Renal pelvis (tissue), 4 donors: ENCODE measurements around the gene IFTAP. TPM values are rescaled to one million over a fixed set of nuclear protein-coding genes. Genes with fewer than 3 reads are reported as not detected.

ENCODE experiments used
- DNase-seq: peaks from one replicate; pipeline ENCODE4 v3.0.0-alpha.2; 2013
- polyA plus RNA-seq, 3 donors: library from polyadenylated mRNA; unstranded; fragments of 120-200 nt; gene quantifications; one replicate each; pipeline ENCODE4 v1.2.1, GENCODE V29; 2013; ENCODE audit not compliant: insufficient read length in 3 of 3

The IFTAP gene
- polyA plus RNA-seq, 3 donors, result 43.4 to 53.4 (median 44.7) TPM

GRCh38 chr11:36695571-36695970, 101.3 kb downstream of the IFTAP start:
- DNase-seq, result no peak

GRCh38 chr11:36696550-36696949, 102.2 kb downstream of the IFTAP start:
- no peak for DNase-seq

GRCh38 chr11:36699271-36699670, 105.0 kb downstream of the IFTAP start:
- no peak for DNase-seq

- DNase-seq, result no peak
Observed at GRCh38 chr11:36700246-36700645, 105.9 kb downstream of the IFTAP start.

- peak; percentile 83 for DNase-seq
Observed at GRCh38 chr11:36702330-36703054, 108.2 kb downstream of the IFTAP start.

GRCh38 chr11:36703055-36703404, 108.7 kb downstream of the IFTAP start:
- no peak for DNase-seq

Other genes with a start within 250 kb of the IFTAP start
- 10 to 100 TPM; 15.0 to 18.2 (median 17.4) TPM for gene TRAF6, start 84.2 kb upstream of the IFTAP start, polyA plus RNA-seq
- gene RAG1, start 26.5 kb upstream of the IFTAP start, polyA plus RNA-seq, result 1 to 10 TPM; 2.7 to 3.7 (median 3.0) TPM
- gene RAG2, start 3.7 kb downstream of the IFTAP start, polyA plus RNA-seq, result 1 to 10 TPM in 1 of 3 donors, under 1 TPM in 2; 0.53 to 1.3 (median 0.94) TPM